Brain microvascular endothelial cell (primary cell): ENCODE results near the gene PGAM2.

Experiments
- DNase-seq: peaks from one replicate; pipeline ENCODE4 v3.0.0-alpha.2; 2020
- H3K27ac ChIP-seq: fragments of 250-450 bp; sonication (Bioruptor Pico); 2 replicates; pipeline ENCODE4 v1.5.1; 2020; ENCODE audit warnings: mild to moderate bottlenecking, moderate library complexity
- H3K27me3 ChIP-seq: fragments of 250-450 bp; sonication (Bioruptor Pico); replicated peaks from 2 replicates; pipeline ENCODE4 v1.5.1; 2020; ENCODE audit warnings: mild to moderate bottlenecking
- H3K36me3 ChIP-seq: fragments of 250-450 bp; sonication (Bioruptor Pico); replicated peaks from 2 replicates; pipeline ENCODE4 v1.5.1; 2020; ENCODE audit warnings: mild to moderate bottlenecking
- H3K4me3 ChIP-seq: 2 replicates; pipeline ENCODE4 v1.5.1; 2011; ENCODE audit warnings: low read depth, mild to moderate bottlenecking, control low read depth, low read length, moderate library complexity
- in situ Hi-C: cut with HindIII; loops from 2 replicates; pipeline ENCODE4 v1.10.0; 2017; ENCODE audit warnings: low sequenced_read_pairs, low pct_ligation_motif_present
- TF ChIP-seq, protein P1 (sequence below): IDR thresholded peaks from 2 replicates; pipeline ENCODE4 v1.5.1; 2011; ENCODE audit warnings: low read depth, mild to moderate bottlenecking, moderate library complexity, low read length, control low read depth, inconsistent platforms; ENCODE audit errors: missing control alignments

Gene PGAM2

DNA sequence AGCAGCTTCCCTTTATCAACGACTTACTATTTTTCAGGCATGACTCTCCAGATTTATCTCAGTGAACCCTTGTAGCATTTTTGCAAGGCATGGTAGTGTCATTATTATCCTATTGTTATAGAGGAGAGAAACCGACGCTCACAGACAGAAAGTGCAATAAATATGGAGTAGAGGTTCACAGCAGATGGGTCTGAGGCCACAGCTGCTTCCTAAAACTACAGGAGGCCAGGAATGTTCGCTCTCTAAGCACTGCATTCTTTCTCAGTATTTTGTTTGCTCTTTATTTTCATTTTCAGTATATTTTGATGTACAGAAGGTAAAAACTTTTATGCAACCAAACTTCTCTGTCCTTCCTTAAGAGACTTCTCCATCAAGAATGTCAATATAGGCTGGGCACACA, 34.3 kb upstream of the PGAM2 start:
- H3K27ac ChIP-seq = no peak overlapping the region
- no peaks in the 10 kb centered on the region for H3K27me3 ChIP-seq
- TF ChIP-seq, protein P1, sequence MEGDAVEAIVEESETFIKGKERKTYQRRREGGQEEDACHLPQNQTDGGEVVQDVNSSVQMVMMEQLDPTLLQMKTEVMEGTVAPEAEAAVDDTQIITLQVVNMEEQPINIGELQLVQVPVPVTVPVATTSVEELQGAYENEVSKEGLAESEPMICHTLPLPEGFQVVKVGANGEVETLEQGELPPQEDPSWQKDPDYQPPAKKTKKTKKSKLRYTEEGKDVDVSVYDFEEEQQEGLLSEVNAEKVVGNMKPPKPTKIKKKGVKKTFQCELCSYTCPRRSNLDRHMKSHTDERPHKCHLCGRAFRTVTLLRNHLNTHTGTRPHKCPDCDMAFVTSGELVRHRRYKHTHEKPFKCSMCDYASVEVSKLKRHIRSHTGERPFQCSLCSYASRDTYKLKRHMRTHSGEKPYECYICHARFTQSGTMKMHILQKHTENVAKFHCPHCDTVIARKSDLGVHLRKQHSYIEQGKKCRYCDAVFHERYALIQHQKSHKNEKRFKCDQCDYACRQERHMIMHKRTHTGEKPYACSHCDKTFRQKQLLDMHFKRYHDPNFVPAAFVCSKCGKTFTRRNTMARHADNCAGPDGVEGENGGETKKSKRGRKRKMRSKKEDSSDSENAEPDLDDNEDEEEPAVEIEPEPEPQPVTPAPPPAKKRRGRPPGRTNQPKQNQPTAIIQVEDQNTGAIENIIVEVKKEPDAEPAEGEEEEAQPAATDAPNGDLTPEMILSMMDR = no peak
- H3K4me3 ChIP-seq = no peak overlapping the region
- in situ Hi-C loops = no loop called here
- DNase-seq = no peak
- no peaks in the 10 kb centered on the region for H3K36me3 ChIP-seq

DNA sequence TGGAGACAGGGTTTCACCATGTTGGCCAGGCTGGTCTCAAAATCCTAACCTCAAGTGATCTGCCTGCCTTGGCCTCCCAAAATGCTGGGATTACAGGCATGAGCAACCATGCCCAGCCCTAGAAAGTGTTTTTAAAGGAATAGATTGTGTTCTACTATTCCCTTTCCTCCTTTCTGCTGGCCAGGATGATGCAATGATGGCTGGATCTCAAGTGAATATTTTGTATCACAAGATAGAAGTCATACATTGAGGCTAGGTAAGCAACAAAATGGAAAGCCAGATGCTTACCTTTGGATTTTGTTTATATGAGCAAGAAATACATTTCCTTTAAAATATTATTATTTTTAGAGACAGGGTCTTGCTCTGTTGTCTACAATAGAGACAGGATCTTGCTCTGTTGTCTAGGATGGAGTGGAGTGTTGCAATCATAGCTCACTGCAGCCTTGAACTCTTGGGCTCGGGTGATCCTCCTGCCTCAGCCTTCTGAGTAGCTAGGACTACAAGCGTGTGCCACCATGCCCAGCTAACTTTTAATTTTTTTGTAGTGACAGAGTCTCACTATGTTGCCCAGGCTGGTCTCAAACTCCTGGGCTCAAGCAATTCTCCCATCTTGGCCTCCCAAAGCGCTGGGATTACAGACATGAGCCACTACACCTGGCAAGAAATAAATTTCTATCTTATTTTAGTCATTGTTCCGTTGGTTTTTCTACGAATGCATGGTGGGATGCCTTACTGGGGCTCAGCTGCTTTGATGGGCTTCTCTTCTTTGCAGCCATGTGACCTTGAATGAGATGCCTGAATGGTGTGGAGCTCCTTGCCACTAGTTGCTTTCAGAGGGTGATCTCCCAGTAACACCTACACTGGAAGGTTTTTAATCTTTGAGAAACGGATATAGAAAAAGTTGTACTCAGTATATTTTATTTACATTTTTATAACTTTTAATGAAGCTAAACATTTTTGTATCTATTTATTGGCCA, 33.0 kb upstream of the PGAM2 start:
- Histone ChIP-seq H3K27ac (no peak overlapping the region), H3K36me3 (no peaks in the 10 kb centered on the region), H3K4me3 (no peak overlapping the region), H3K27me3 (no peaks in the 10 kb centered on the region)
- TF ChIP-seq, protein P1 = no peak
- in situ Hi-C loops = no loop called here
- no peak for DNase-seq

DNA sequence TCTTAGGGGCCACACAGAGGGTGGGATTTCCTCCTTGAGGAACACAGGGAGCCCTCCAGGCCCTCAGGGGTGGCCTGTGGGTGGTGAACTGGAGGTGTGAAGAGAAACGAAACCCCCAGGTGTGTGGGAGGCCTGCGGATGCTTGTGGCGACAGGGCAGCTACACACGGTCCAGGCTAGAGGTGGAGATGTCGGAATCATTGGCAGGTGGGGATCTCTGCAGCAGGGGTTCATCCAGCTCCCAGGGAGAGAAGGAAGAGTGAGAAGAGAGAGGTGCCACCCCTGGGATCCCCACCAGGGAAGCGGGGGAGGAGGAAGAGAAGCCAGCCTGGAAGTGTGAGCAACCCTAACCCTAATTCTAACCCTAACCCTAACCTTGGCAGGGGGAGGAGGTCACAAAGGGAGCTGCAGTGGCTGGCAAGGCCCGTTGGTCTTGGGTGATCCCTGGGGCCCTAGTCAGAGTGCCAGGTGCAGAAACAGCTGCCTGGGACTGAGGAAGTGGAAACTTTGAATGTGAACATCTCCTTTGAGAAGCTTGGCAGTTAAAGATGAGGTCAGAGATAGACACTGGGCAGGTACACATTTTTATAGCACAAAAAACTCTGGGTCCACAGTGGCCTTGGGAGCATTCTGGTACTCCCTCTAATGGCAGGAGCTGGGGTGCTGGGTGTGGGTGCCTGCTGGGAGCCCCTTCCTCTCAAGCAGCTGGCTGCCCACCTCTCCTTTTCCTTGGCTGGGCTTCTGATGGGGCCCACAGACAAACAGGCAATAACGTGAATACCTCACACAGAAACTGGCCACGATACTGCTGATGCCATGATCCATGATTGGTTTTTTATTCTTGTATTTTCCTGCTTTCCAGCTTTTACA, 31.9 kb upstream of the PGAM2 start:
- H3K27ac ChIP-seq = no peak overlapping the region

DNA sequence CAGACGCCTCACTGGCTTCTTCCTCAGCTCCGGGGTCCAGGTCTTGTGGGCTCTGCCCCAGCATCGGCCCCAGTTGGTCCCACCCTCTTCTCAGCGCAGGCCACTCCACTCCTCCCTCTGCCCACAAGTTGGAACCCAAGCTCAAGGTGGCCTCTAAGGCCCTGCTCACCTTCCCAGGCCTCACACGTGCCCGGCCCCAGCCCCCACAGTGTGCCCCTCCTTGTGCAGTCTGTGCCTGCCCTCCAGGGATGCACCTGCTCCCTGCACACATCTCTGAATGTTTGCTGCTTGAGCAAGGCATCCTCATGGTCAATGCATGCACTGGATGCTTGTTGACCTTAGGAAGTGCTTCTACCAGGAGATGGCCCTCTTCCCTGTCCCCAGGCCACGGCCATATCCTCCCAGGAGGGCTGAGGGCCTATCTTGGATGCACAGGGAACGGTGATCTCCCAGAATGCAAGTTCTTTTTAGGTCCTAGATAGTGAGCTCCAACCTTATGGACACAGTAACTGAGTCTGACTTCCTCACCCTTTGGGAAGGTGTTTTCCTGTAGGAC, 31.0 kb upstream of the PGAM2 start:
- no peak overlapping the region for H3K27ac ChIP-seq
- in situ Hi-C loops = no loop called here

More for the DNA sequence above, 31.9 kb upstream of the PGAM2 start:
- Histone ChIP-seq H3K27me3 (no peaks in the 10 kb centered on the region), H3K36me3 (no peaks in the 10 kb centered on the region), H3K4me3 (no peak overlapping the region)
- in situ Hi-C loops = no loop called here
- DNase-seq = no peak
- TF ChIP-seq, protein P1 = no peak

DNA sequence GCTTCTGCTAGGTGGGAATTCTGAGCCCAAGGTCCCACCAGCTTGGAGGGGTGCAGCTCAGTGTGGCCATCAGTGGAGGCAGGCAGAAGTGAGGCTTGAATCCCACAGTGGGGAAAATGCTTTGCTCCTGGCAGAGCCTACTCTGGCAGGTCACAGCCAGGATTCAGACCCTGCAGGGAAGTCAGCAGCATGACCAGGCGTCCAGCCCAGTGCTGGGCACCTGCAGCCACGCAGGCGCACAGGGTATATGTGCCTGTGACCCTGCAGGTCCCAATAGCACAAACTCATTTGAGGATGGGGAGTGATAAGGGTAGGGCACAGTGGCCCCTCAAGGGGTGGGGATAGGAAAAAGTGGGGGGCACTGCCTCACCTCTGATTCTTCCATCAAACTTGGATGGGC, 30.4 kb upstream of the PGAM2 start:
- no peaks in the 10 kb centered on the region for H3K36me3 ChIP-seq
- H3K4me3 ChIP-seq = no peak overlapping the region
- TF ChIP-seq, protein P1 = no peak
- in situ Hi-C loops = no loop called here
- no peak overlapping the region for H3K27ac ChIP-seq
- no peak for DNase-seq
- H3K27me3 ChIP-seq = no peaks in the 10 kb centered on the region

More for the DNA sequence above, 31.0 kb upstream of the PGAM2 start:
- Histone ChIP-seq H3K4me3 (no peak overlapping the region), H3K27me3 (no peaks in the 10 kb centered on the region), H3K36me3 (no peaks in the 10 kb centered on the region)
- DNase-seq = no peak
- TF ChIP-seq, protein P1 = no peak
